B cell (primary cell): ENCODE data around the gene TEF. TPM values are rescaled to one million over a fixed set of nuclear protein-coding genes. Genes with fewer than 3 reads are reported as not detected.

Source experiments
- ATAC-seq: fragments of 200-7000 bp; cut with Tn5 transposase; one replicate; pipeline ENCODE4 v1.10.0; 2021; ENCODE audit warnings: low read depth, mild to moderate bottlenecking, moderate number of reproducible peaks, moderate library complexity
- CTCF ChIA-PET: fragments of 350-600 bp; sonication (Branson Sonifier 250); formaldehyde crosslinking; loops from one replicate; lab custom pipeline; 2021; ENCODE audit warnings: antibody characterized with exemption, inconsistent platforms; lab: Charles Lee
- POLR2A ChIA-PET: fragments of 350-600 bp; sonication (Branson Sonifier 250); formaldehyde crosslinking; loops from one replicate; lab custom pipeline; 2021; ENCODE audit warnings: antibody characterized with exemption; lab: Charles Lee
- DNase-seq: peaks from one replicate; pipeline ENCODE4 v3.0.0; 2013
- H2AFZ ChIP-seq: 2 replicates; pipeline ENCODE4 v1.6.1; 2012; ENCODE audit warnings: mild to moderate bottlenecking, low read depth, low read length; ENCODE audit not compliant: insufficient read depth, poor library complexity, severe bottlenecking
- H3K27ac ChIP-seq, 2 donors: 1 replicate in 1 of 2; 2 replicates in 1 of 2; pipeline ENCODE4 v1.5.1; 2012 to 2013; ENCODE audit warnings: low read length in 2 of 2, mild to moderate bottlenecking in 2 of 2, moderate library complexity in 1 of 2
- H3K27me3 ChIP-seq, 4 experiments: fragments of 200-600 bp in 1 of 4; sonication (generic) in 1 of 4; replicated peaks in 1 of 4; 1 replicate in 2 of 4; 2 replicates in 2 of 4; pipeline versions ENCODE4 v1.6.1 to v1.7.0; 2013 to 2016; ENCODE audit warnings: low read length in 3 of 4, mild to moderate bottlenecking in 2 of 4, mixed read lengths in 1 of 4, moderate library complexity in 1 of 4; ENCODE audit not compliant: insufficient read depth in 4 of 4, control insufficient read depth in 3 of 4; ENCODE audit errors: control extremely low read depth in 1 of 4
- H3K36me3 ChIP-seq, 2 experiments: replicated peaks in 1 of 2; 1 replicate in 1 of 2; 2 replicates in 1 of 2; pipeline versions ENCODE4 v1.6.1 to v1.7.1; 2013; ENCODE audit warnings: low read length in 1 of 2; ENCODE audit not compliant: insufficient read depth in 2 of 2, control insufficient read depth in 1 of 2; ENCODE audit errors: control extremely low read depth in 1 of 2, extremely low read depth in 1 of 2
- H3K4me1 ChIP-seq, 2 donors: fragments of 200-600 bp in 1 of 2; sonication (generic) in 1 of 2; 1 replicate in 1 of 2; 2 replicates in 1 of 2; pipeline versions ENCODE4 v1.5.1 to v1.6.1; 2013 to 2017; ENCODE audit warnings: low read length in 2 of 2; ENCODE audit not compliant: control insufficient read depth in 2 of 2, insufficient read depth in 2 of 2
- H3K4me2 ChIP-seq: replicated peaks from 2 replicates; pipeline ENCODE3; 2012; ENCODE audit warnings: mild to moderate bottlenecking, low read depth, low read length; ENCODE audit not compliant: poor library complexity, severe bottlenecking
- H3K4me3 ChIP-seq, 5 experiments: fragments of 200-600 bp in 1 of 5; sonication (generic) in 1 of 5; 1 replicate in 3 of 5; 2 replicates in 2 of 5; pipeline versions ENCODE4 v1.5.1 to v1.7.0; 2011 to 2016; ENCODE audit warnings: low read length in 4 of 5, mild to moderate bottlenecking in 4 of 5, low read depth in 2 of 5, control low read depth in 1 of 5, moderate library complexity in 1 of 5; ENCODE audit not compliant: insufficient read depth in 1 of 5; ENCODE audit errors: control extremely low read depth in 1 of 5, extremely low read depth in 1 of 5
- H3K79me2 ChIP-seq: fragments of 200-600 bp; sonication (generic); one replicate; pipeline ENCODE4 v1.6.0; 2016; ENCODE audit warnings: low read length; ENCODE audit not compliant: control insufficient read depth, insufficient read depth
- H3K9ac ChIP-seq: fragments of 200-600 bp; sonication (generic); 2 replicates; pipeline ENCODE4 v1.6.1; 2017; ENCODE audit warnings: mild to moderate bottlenecking, low read length, moderate library complexity
- H3K9me3 ChIP-seq, 3 donors: one replicate each; pipeline versions ENCODE4 v1.6.1 to v1.7.1; 2013; ENCODE audit warnings: low read length in 2 of 3; ENCODE audit not compliant: control insufficient read depth in 2 of 3, insufficient read depth in 1 of 3; ENCODE audit errors: control extremely low read depth in 1 of 3
- H4K20me1 ChIP-seq: 2 replicates; pipeline ENCODE4 v1.6.0; 2012; ENCODE audit warnings: mild to moderate bottlenecking, low read length; ENCODE audit not compliant: insufficient read depth, control insufficient read depth, poor library complexity, severe bottlenecking
- H3K27ac Mint-ChIP-seq: one replicate; pipeline ENCODE4 v1.8.0; 2021; ENCODE audit warnings: mixed read lengths
- H3K27me3 Mint-ChIP-seq: one replicate; pipeline ENCODE4 v1.8.0; 2021; ENCODE audit warnings: mixed read lengths
- H3K4me1 Mint-ChIP-seq: one replicate; pipeline ENCODE4 v1.8.0; 2021; ENCODE audit warnings: mixed read lengths
- H3K4me3 Mint-ChIP-seq: one replicate; pipeline ENCODE4 v1.8.0; 2021; ENCODE audit warnings: mixed read lengths
- H3K9me3 Mint-ChIP-seq: one replicate; pipeline ENCODE4 v1.8.0; 2022; ENCODE audit warnings: mixed read lengths; ENCODE audit not compliant: insufficient read depth
- EZH2 ChIP-seq: IDR thresholded peaks from 2 replicates; pipeline ENCODE4 v1.6.1; 2012; ENCODE audit warnings: borderline replicate concordance, low read depth, mild to moderate bottlenecking, moderate library complexity, low read length; ENCODE audit not compliant: insufficient read depth, poor library complexity, severe bottlenecking
- WGBS: methylation state at CpG from one replicate; pipeline ENCODE4 v1.1.5; 2013; ENCODE audit warnings: missing lambda C conversion rate; ENCODE audit not compliant: insufficient coverage; 5-methylcytosine and 5-hydroxymethylcytosine counted together
- intact Hi-C: fragments of 100-400 bp; cut with micrococcal nuclease; formaldehyde crosslinking; loops from one replicate; pipeline ENCODE4 v1.10.0; 2022
- polyA plus RNA-seq: library from polyadenylated mRNA; depleted of rRNA; stranded (reverse); fragments of >200 nt; gene quantifications from 2 replicates; pipeline ENCODE4 v1.2.3, GENCODE V29; 2012
- total RNA-seq, 2 donors: library from RNA; stranded (reverse); fragments of 120-200 nt in 1 of 2; gene quantifications; 1 replicate in 1 of 2; 2 replicates in 1 of 2; pipeline versions ENCODE4 v1.2.3 to v1.2.4, GENCODE V29; 2013 to 2022
- TF ChIP-seq, protein P1 (sequence below): fragments of 200-600 bp; IDR thresholded peaks from one replicate; pipeline ENCODE4 v1.8.0; 2022; ENCODE audit warnings: antibody characterized with exemption, mild to moderate bottlenecking

Gene TEF
- total and polyA plus RNA-seq, 2 donors (not counting 1 experiment from before 2014, with no cell fraction given), result 5.0 to 5.5 TPM

DNA sequence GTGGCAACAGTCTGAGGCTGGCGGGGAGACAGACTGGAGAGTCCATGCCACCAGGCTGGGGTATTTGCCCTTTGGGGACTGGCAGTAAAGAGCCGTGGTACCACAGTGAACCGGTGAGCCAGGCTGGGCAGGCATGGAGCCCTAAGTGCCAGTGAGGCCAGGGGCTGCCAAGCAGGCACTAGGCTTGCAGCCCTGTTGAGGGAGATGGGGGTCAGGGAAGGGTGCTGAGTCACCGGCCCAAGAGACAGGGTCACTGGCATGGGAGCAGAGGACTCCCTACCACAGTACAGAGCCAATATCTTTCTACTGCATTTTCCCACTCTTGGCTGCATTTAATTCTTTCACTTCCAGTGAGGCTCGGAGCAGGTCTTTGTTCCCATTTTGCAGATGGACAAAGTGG lies 30.7 kb upstream of the TEF start:
- H3K4me3 ChIP-seq, result no peak overlapping the region
- H3K9me3 ChIP-seq, result no peaks in the 10 kb centered on the region
- ChIA-PET POLR2A (no interaction called here), CTCF (no interaction called here)
- H3K27me3 ChIP-seq, result no peaks in the 10 kb centered on the region
- intact Hi-C loops, result no loop called here
- no peak overlapping the region for H3K27ac ChIP-seq
- no peak for ATAC-seq
- no peaks in the 10 kb centered on the region for H3K27me3 Mint-ChIP-seq
- H3K27ac Mint-ChIP-seq, result no peak overlapping the region
- no peaks in the 10 kb centered on the region for H3K9me3 Mint-ChIP-seq
- H3K4me2 ChIP-seq, result no peak overlapping the region
- H3K79me2 ChIP-seq, result no peaks in the 10 kb centered on the region
- H4K20me1 ChIP-seq, result no peaks in the 10 kb centered on the region
- H3K4me1 Mint-ChIP-seq, result no peaks in the 10 kb centered on the region
- no peak overlapping the region for H3K4me3 Mint-ChIP-seq
- H3K4me1 ChIP-seq, result no peaks in the 10 kb centered on the region
- no peak for DNase-seq
- no peak overlapping the region for H2AFZ ChIP-seq
- peaks cover 0 to 85% of the 10 kb centered on the region in 2 experiments for H3K36me3 ChIP-seq
- H3K9ac ChIP-seq, result no peak overlapping the region
- WGBS, result 98% methylated on average over 5 of the region's 5 CpGs
- TF ChIP-seq EZH2, result no peak
- TF ChIP-seq, protein P1, sequence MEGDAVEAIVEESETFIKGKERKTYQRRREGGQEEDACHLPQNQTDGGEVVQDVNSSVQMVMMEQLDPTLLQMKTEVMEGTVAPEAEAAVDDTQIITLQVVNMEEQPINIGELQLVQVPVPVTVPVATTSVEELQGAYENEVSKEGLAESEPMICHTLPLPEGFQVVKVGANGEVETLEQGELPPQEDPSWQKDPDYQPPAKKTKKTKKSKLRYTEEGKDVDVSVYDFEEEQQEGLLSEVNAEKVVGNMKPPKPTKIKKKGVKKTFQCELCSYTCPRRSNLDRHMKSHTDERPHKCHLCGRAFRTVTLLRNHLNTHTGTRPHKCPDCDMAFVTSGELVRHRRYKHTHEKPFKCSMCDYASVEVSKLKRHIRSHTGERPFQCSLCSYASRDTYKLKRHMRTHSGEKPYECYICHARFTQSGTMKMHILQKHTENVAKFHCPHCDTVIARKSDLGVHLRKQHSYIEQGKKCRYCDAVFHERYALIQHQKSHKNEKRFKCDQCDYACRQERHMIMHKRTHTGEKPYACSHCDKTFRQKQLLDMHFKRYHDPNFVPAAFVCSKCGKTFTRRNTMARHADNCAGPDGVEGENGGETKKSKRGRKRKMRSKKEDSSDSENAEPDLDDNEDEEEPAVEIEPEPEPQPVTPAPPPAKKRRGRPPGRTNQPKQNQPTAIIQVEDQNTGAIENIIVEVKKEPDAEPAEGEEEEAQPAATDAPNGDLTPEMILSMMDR, result no peak

GRCh38 chr22:41352058-41352457 lies 29.7 kb upstream of the TEF start:
- H3K27ac Mint-ChIP-seq, result no peak overlapping the region
- Histone ChIP-seq H3K4me3 (no peak overlapping the region), H3K9ac (no peak overlapping the region), H3K27ac (no peak overlapping the region), H3K4me1 (no peaks in the 10 kb centered on the region), H4K20me1 (no peaks in the 10 kb centered on the region), H3K9me3 (no peaks in the 10 kb centered on the region), H3K27me3 (no peaks in the 10 kb centered on the region), H3K79me2 (no peaks in the 10 kb centered on the region), H2AFZ (no peak overlapping the region), H3K36me3 (peaks cover 0 to 86% of the 10 kb centered on the region in 2 experiments), H3K4me2 (no peak overlapping the region)
- TF ChIP-seq, protein P1, result no peak
- no peak for TF ChIP-seq EZH2
- ChIA-PET CTCF (no interaction called here), POLR2A (no interaction called here)
- 100% methylated on average over 2 of the region's 6 CpGs for WGBS
- intact Hi-C loops, result no loop called here
- ATAC-seq, result no peak
- H3K4me3 Mint-ChIP-seq, result no peak overlapping the region
- H3K4me1 Mint-ChIP-seq, result no peaks in the 10 kb centered on the region
- H3K9me3 Mint-ChIP-seq, result no peaks in the 10 kb centered on the region
- no peaks in the 10 kb centered on the region for H3K27me3 Mint-ChIP-seq
- DNase-seq, result no peak
